Urinary bladder (tissue), 4 donors: ENCODE data around the gene SYT14. TPM values are rescaled to one million over a fixed set of nuclear protein-coding genes. Genes with fewer than 3 reads are reported as not detected.
"Not testable (repeated sequence)": the region's sequence is repeated elsewhere in the genome, so short reads cannot be mapped to it uniquely, and the experiment has no call there.

Experiments
- DNase-seq: peaks from one replicate; pipeline ENCODE4 v3.0.0-alpha.2; 2015; ENCODE audit errors: extremely low spot score
- H3K27ac ChIP-seq: one replicate; pipeline ENCODE4 v1.5.1; 2013; ENCODE audit warnings: low read depth, mild to moderate bottlenecking, moderate library complexity
- H3K36me3 ChIP-seq: one replicate; pipeline ENCODE4 v1.6.1; 2013; ENCODE audit warnings: mild to moderate bottlenecking, moderate library complexity; ENCODE audit not compliant: insufficient read depth
- H3K4me1 ChIP-seq: one replicate; pipeline ENCODE4 v1.6.1; 2013; ENCODE audit warnings: mild to moderate bottlenecking, moderate library complexity; ENCODE audit not compliant: insufficient read depth
- H3K4me3 ChIP-seq: one replicate; pipeline ENCODE4 v1.5.1; 2013; ENCODE audit warnings: low read depth, low read length
- WGBS: extraction: QIAGEN DNeasy Blood & Tissue Kit; methylation state at CpG from one replicate; pipeline ENCODE4 v1.1.7; 2013; 5-methylcytosine and 5-hydroxymethylcytosine counted together
- polyA plus RNA-seq: library from polyadenylated mRNA; stranded (reverse); fragments of 200-250 nt; gene quantifications from one replicate; pipeline ENCODE4 v1.2.3, GENCODE V29; 2013
- total RNA-seq: library from RNA; depleted of rRNA; stranded (reverse); fragments of >200 nt; gene quantifications from one replicate; pipeline ENCODE4 v1.2.3, GENCODE V29; 2014
- donor health status: healthy with polysubstance abuse.
- donor health status: healthy.

SYT14 gene
- total RNA-seq: 2.4 TPM
- polyA plus RNA-seq: 0.05 TPM

- 2% methylated on average over 98 of the region's 98 CpGs for WGBS
- no peaks in the 10 kb centered on the region for H3K36me3 ChIP-seq
- peak within 1 kb of the TSS; percentile 29 for H3K4me3 ChIP-seq
- no peak within 1 kb of the TSS for H3K27ac ChIP-seq
- peaks cover 3% of the 10 kb centered on the region for H3K4me1 ChIP-seq
- DNase-seq: no peak
Observed at GRCh38 chr1:209937996-209938959, at the start of gene SYT14. SYT14 (plus strand) TSS chr1:209938217; CDS start chr1:209938265, 48 bp downstream.

GRCh38 chr1:209888291-209889076 lies 49.5 kb upstream of the SYT14 start:
- not testable (repeated sequence) for DNase-seq, H3K36me3 ChIP-seq, H3K4me3 ChIP-seq, H3K27ac ChIP-seq, H3K4me1 ChIP-seq
- WGBS: 85% methylated on average over 31 of the region's 31 CpGs

GRCh38 chr1:209889077-209889418 lies 49.0 kb upstream of the SYT14 start:
- Histone ChIP-seq H3K4me1 (no peaks in the 10 kb centered on the region), H3K4me3 (no peak overlapping the region), H3K27ac (no peak overlapping the region), H3K36me3 (no peaks in the 10 kb centered on the region)
- WGBS: 95% methylated on average over 35 of the region's 35 CpGs
- DNase-seq: no peak

DNA sequence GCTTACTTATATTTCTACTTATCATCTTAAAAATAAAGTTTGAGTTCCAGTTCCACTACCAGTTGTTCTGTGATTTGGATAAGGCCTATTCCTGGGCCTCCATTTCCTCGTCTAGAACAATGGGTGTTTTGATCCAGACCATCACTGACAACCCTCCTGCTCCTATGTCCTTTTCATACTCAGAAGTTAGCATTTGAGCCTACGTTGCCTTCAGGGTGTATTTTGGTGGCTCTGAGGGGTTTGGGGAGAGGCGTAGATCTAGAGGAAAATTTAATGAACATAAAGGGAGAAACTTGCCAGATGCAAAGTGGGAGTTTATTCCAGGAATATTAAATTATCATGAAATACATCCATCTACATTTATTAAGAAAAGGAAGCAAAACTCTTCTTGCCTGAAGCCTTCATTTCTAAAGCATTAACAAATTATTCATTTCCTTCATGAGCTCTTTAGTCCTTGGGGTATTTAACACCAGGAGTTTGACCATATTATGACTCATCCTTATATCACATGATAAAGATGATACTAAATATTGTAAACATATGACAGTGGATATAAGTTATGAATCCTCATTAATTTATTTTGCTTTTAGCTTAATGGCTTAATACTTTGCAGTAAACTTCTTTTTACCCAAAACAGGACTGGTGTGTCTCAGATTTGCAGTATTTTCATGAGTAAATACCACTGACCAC lies 47.2 kb upstream of the SYT14 start:
- no peak for DNase-seq
- Histone ChIP-seq H3K36me3 (no peaks in the 10 kb centered on the region), H3K27ac (no peak overlapping the region), H3K4me1 (no peaks in the 10 kb centered on the region), H3K4me3 (no peak overlapping the region)
- WGBS: 72% methylated on average over 3 of the region's 3 CpGs

DNA sequence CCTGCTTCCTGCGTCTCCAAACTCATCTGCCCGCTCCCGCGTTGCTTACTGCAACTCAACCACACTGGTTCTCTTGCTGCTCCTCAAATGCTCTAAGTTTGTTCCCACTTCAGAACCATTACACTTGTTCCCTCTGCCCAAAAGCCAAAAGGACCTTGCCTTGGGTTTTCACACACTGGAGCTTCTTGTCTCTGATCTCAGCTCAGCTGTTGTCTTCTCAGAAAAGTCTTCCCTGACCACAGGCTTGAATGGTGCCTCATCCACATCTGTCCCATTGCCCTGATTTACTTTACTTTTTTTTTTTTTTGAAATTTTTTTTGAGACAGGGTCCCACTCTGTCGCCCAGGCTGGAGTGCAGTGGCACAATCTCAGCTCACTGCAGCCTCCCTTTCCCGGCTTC lies 44.3 kb upstream of the SYT14 start:
- no peak for DNase-seq
- H3K36me3 ChIP-seq: no peaks in the 10 kb centered on the region
- 87% methylated on average over 6 of the region's 6 CpGs for WGBS

DNA sequence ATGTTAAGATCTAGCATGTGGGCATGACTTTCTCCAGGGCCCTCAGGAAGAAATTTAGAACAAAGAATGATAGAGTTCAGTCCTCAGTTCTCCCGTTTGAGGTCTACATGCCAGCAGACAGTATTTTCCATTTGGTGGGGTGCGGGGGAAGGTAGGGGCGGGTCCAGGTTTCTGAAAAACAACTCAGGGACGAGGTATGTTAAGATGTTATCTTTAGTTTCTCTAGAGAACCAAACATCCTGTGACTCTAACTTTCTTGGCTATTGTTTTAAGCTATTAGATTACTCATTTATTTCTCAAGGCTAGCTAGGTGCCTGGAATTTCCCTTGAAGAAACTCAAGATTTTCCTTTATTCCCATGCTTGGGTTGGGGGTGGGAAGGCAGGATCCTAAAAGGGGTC lies 42.3 kb upstream of the SYT14 start:
- no peaks in the 10 kb centered on the region for H3K4me1 ChIP-seq
- H3K4me3 ChIP-seq: no peak overlapping the region
- no peak overlapping the region for H3K27ac ChIP-seq
- no peak for DNase-seq
- WGBS: 53% methylated on average over 4 of the region's 4 CpGs
- H3K36me3 ChIP-seq: no peaks in the 10 kb centered on the region

More for the DNA sequence above, 44.3 kb upstream of the SYT14 start:
- no peaks in the 10 kb centered on the region for H3K4me1 ChIP-seq
- no peak overlapping the region for H3K4me3 ChIP-seq
- H3K27ac ChIP-seq: no peak overlapping the region

GRCh38 chr1:209896346-209896745 lies 41.7 kb upstream of the SYT14 start:
- 87% methylated on average over 4 of the region's 4 CpGs for WGBS
- no peak for DNase-seq
- H3K27ac ChIP-seq: no peak overlapping the region
- no peak overlapping the region for H3K4me3 ChIP-seq
- H3K4me1 ChIP-seq: no peaks in the 10 kb centered on the region
- H3K36me3 ChIP-seq: no peaks in the 10 kb centered on the region

DNA sequence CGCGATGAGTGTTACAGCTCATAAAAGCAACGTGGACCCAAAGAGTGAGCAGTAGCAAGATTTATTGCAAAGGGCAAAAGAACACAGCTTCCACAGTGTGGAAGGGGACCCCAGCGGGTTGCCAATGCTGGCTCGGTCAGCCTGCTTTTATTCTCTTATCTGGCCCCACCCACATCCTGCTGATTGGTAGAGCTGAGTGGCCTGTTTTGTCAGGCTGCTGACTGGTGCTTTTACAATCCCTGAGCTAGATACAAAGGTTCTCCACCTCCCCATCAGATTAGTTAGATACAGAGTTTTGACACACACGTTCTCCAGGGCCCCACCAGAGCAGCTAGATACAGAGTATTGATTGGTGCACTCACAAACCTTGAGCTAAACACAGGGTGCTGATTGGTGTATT lies 39.7 kb upstream of the SYT14 start:
- not testable (repeated sequence) for H3K27ac ChIP-seq, H3K36me3 ChIP-seq, H3K4me1 ChIP-seq, DNase-seq, H3K4me3 ChIP-seq
- WGBS: 71% methylated on average over 6 of the region's 6 CpGs

GRCh38 chr1:209898851-209899250 lies 39.2 kb upstream of the SYT14 start:
- not testable (repeated sequence) for H3K4me3 ChIP-seq, DNase-seq, H3K4me1 ChIP-seq, H3K36me3 ChIP-seq, H3K27ac ChIP-seq
- WGBS: 92% methylated on average over 21 of the region's 21 CpGs

DNA sequence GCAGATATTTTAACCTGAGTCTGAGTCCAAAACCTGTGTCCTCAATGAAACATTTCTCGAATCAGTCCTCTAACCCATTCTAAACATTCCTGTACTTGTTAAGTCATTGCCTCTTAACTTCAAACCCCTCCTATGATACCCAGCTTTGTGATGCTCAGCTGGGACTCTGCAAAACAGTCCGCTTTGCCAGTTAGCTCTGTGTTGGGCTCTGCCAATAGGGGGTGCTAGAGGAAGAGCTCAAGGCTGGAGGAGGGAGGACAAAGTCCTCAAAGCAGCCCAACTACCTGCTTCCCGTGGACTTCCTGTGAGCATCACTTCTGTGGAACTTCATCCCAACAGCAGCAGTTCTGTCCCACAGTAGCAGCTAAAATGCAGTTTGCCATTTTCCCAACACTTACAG lies 38.1 kb upstream of the SYT14 start:
- Histone ChIP-seq H3K27ac (no peak overlapping the region), H3K4me1 (no peaks in the 10 kb centered on the region), H3K36me3 (no peaks in the 10 kb centered on the region), H3K4me3 (no peak overlapping the region)
- WGBS: 57% methylated on average over 3 of the region's 3 CpGs
- DNase-seq: no peak

DNA sequence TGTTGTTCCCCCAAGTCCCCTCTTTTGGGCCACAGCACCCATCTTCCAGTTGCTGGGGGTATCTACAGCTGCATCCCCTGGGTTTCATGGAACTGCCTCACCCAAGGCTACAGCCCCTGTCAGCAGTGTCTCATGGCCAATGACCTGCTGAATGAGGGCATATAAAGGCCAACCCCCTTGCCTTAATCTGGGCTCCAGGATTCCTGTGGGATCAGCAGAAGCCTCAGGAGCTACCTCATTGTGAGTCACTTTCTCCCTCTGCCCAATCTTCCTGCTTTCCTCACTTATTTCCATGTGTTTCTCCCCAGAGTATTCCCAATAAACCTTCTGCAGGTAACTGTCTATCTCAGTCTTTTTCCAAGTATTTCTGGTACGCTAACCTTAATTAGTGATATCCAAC lies 37.3 kb upstream of the SYT14 start:
- DNase-seq: no peak
- Histone ChIP-seq H3K36me3 (no peaks in the 10 kb centered on the region), H3K4me1 (no peaks in the 10 kb centered on the region), H3K4me3 (no peak overlapping the region), H3K27ac (no peak overlapping the region)
- 99% methylated on average over 1 of the region's 1 CpG for WGBS

DNA sequence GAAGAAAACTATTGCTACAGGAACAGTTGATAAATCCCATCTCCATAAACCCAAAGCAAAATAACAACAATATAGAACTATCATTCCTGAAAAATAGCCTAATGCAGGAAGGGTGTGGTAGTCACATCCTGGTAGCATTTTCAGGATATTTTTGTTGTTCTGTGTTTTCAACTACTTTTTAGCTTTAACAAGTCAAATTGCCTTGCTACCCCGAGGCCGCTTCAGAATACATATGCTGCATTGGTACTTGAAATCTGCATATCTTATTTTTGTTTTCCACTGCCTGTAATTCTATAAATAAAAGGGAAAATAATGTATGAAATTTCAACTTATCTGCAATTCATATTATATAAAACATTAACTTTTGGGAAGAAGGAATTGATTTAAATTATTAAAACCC lies 36.8 kb upstream of the SYT14 start:
- WGBS: 86% methylated on average over 2 of the region's 2 CpGs
- no peaks in the 10 kb centered on the region for H3K4me1 ChIP-seq
- no peaks in the 10 kb centered on the region for H3K36me3 ChIP-seq
- H3K27ac ChIP-seq: no peak overlapping the region
- H3K4me3 ChIP-seq: no peak overlapping the region
- DNase-seq: no peak

DNA sequence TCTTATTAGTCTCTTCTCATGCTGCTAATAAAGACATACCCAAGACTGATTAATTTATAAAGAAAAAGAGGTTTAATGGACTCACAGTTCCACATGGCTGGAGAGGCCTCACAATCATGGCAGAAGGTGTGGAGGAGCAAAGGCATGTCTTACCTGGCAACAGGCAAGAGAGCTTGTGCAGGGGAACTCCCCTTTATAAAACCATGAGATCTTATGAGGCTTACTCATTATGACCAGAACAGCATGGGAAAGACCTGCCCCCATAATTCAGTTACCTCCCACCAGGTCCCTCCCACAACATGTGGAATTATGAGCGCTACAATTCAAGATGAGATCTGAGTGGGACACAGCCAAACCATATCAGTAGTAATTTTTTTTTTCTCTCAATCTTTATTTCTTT lies 33.2 kb upstream of the SYT14 start:
- not testable (repeated sequence) for DNase-seq
- WGBS: no CpG with 5 or more reads among the region's 1 CpG

More for the DNA sequence above, 33.2 kb upstream of the SYT14 start:
- H3K27ac ChIP-seq, H3K36me3 ChIP-seq, H3K4me1 ChIP-seq, H3K4me3 ChIP-seq: not testable (repeated sequence)
